SKM-1 (cell line): ENCODE results near the gene C1orf116.
"Not testable (repeated sequence)": the region's sequence is repeated elsewhere in the genome, so short reads cannot be mapped to it uniquely, and the experiment has no call there.

Source experiments
- DNase-seq: peaks from one replicate; lab custom pipeline; 2025; ENCODE audit not compliant: unreplicated experiment; lab: John Stamatoyannopoulos, UW

The C1orf116 gene

DNA sequence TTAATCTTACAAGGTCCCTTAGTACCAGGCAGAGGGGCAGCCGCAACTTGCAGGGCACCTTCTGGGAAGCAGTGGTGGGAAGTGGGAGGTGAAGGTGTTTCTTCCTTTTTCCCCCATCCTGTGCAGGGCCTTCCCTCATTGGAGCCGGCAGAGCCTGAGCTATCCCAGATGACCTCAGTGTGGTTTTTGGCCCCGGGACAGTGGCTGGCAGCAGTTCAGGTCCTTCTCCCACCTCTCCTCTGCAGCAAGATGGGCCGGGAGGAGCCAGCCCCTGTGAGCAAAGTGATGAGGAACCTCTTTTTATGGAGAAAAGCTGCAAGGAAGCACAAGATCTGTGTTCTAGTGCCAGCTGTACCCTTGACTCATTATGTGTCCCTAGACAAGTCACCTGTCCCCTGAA lies 27.3 kb upstream of the C1orf116 start:
- DNase-seq = no peak

- DNase-seq = peak; percentile 12
Measured at GRCh38 chr1:207058878-207059867, 26.6 kb upstream of the C1orf116 start.

DNA sequence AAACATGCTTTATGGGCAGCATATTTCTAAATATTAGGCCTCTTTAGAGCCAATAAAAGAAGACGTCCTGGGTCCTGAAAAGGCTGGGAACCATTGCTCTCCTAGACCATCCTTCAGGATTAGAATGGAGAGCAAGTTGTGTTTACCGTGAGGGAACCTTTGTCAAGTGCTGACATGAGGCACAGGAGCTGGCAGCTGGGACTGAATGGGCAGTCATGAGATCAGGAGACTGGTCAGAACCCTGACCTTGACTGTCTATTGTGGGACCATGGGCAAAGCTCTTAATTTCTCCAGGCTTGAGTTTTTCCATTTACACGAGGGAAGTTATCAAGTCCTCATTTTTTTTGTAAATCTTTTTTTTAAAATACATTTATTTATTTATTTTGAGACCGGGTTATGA lies 25.7 kb upstream of the C1orf116 start:
- no peak for DNase-seq

- DNase-seq = no peak
Measured at GRCh38 chr1:207056673-207057072, 24.1 kb upstream of the C1orf116 start.

- no peak for DNase-seq
Measured at GRCh38 chr1:207055386-207056001, 22.9 kb upstream of the C1orf116 start.

- DNase-seq = peak; percentile 40
Measured at GRCh38 chr1:207054491-207054890, 21.9 kb upstream of the C1orf116 start.

DNA sequence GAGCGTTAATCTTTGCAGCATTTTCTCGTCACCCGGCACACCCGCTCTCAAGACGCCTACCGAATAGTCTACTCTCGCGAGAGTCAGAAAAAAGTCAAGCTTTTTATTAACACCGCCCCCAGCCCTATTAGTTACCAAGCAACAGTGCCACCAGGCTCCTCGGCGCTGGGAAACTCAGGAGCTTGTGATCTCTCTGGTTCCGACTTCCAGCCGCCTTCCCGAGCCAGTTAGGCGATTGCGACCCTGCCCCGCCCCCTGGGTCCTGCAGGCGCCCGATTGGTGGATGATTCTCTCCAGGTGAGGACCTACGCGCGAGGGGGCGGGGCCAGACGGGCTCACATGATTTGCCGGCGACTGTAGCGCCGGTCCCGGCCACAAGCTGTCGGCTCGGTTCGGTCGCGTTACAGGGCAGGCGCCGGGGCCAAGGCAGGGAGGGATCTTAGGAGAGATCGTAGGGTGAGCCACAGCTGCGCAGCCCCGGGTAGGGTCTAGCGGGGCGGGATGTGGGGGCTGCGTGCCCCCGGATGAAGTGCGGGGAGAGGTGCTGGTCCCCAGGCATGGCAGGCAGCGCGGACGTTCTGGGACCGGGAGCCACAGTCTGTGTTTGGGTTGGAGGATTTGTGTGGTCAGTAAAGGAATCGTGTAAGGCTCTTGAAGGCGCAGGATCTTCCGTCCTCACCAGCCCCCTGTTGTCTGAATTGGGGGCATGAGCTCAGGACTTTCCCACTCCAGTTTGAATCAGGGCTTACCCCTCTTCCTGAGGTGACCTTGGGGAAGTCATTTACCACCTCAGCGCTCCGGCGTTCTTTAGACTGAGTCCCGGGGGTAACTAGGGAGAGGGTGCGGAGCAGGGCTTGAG lies 20.6 kb upstream of the C1orf116 start, which contains the start of gene PFKFB2:
TSS of gene PFKFB2 (plus strand) at position 365 of the 859 bp plus-strand sequence. CDS start 1,443 bp downstream, outside the sequence.
- DNase-seq = peak; percentile 95

DNA sequence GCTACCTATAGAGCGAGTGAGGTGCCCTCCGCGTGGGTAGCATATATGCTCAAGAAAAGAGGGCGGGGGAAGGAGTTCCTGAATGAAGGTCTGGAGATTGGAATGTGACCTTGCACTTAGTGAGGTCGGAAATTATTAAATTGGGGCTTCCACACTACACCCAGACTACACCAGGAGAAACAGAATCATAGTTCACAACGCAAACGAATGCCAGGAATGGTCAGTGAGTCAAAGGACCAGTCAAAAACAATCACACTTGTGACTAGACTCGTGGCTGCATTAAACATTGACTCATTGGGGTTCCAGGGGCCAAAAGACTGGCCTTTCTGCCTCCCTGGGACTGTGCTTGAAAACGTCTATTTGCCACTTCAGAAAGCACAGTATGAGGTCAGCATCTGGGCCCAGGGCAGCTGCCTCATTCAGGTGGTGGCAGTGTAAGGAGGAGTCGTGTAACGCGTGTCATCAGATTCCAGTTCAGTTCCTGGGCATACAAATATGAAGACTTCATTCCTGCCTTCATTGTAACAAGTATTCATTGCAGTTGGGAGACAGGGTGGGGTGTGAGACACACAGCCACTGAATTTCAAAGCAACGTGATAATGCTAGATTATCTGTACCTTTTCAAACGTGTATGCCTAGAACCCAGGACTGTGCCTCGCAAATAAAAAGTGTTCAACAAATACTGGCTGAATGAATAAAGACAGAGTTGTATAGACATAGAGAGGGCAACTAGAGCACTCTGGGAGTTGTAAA lies 18.8 kb upstream of the C1orf116 start, which contains the start of gene YOD1:
TSS of gene YOD1 (minus strand) at position 18 of the 753 bp plus-strand sequence. CDS start 178 bp downstream, outside the sequence.
- DNase-seq = no peak

- peak; percentile 81 for DNase-seq
Measured at GRCh38 chr1:207050480-207051190, 18.1 kb upstream of the C1orf116 start.

DNA sequence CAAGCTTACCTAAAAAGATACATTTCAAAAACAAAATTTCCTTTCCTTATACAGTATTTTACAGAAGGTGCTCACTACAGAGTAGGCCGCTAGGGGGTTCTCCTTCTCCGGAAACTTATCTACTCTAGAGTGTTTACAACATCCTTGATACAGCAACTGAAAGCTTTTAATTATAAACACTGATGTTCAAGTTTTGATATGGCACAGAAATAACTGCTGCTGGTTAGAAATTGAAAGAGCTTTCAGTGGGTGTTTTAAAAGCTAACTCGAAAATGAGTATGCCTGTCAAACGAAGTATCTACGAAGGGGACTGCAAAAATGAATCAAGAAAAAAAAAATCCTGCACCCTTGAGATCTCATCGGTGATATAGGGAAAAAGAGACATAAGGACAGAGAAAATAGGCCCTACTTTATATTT lies 17.4 kb upstream of the C1orf116 start:
- DNase-seq = peak; percentile 87

DNA sequence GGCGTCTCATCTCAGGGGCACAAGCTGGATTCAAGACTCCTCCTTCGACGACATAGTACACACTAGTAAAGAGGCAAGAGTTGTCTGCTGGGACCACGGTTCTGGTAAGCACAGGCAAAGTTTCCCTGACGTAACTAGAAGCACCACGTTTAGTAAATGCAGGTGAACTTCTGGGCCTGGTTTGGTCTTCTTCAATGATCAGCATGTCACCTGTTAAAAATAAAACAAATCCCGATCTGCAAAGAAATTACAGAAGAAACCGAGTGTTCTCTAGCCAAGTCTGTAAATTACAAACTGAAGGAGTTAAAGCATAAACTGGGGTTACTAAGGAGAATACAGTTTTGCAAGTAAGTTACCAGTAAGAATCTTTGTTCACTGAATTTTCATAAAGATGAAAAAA lies 17.0 kb upstream of the C1orf116 start:
- no peak for DNase-seq

DNA sequence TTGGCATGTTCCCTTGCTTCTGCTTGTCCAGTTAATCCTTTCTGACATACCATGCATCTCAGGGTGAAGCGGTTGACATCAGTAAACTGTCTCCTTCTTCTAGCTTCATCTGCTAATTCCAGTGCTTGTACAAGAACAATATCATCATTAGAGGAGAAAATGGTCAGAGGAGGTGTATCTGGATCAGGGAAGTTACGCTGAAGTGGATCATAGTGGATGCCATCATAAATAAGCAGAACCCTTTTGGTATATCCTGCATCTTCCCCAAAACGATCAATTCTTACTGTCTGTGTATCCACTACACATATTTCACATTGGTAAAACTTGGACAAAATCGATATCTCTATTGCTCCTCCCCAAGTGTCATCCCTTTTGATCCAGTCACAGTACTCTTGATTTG lies 16.5 kb upstream of the C1orf116 start:
- DNase-seq = no peak

GRCh38 chr1:207048041-207048440 lies 15.5 kb upstream of the C1orf116 start:
- DNase-seq = no peak

- no peak for DNase-seq
Measured at GRCh38 chr1:207047505-207047904, 14.9 kb upstream of the C1orf116 start.

DNA sequence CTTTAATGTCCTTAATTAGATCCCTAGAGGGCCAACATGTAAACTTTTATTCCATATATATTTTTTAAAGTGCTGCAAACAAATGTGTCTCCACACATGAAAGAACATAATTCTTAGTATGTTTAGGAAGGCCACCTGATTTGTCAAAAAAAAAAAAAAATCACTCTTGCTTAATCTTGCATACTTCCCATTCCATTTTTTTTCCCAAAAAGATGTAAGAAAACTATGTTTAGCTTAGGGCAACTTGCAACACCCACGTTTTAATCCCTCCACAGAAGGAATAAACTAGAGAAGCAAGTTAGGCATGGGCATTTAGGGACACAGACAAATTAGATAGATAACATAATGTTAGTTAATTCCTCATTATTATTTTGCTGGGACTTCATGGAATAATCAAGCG lies 12.9 kb upstream of the C1orf116 start:
- no peak for DNase-seq

DNA sequence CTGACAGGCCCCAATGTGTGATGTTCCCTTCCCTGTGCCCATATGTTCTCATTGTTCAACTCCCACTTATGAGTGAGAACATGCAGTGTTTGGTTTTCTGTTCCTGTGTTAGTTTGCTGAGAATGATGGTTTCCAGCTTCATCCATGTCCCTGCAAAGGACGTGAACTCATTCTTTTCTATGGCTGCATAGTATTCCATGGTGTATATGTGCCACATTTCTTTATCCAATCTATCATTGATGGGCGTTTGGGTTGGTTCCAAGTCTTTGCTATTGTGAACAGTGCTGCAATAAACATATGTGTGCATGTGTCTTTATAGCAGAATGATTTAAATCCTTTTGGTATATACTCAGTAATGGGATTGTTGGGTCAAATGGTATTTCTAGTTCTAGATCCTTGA lies 8.8 kb upstream of the C1orf116 start:
- not testable (repeated sequence) for DNase-seq

- DNase-seq = no peak
Measured at GRCh38 chr1:207040181-207040533, 7.6 kb upstream of the C1orf116 start.

GRCh38 chr1:207039380-207040180 lies 7.0 kb upstream of the C1orf116 start:
- DNase-seq = no peak

DNA sequence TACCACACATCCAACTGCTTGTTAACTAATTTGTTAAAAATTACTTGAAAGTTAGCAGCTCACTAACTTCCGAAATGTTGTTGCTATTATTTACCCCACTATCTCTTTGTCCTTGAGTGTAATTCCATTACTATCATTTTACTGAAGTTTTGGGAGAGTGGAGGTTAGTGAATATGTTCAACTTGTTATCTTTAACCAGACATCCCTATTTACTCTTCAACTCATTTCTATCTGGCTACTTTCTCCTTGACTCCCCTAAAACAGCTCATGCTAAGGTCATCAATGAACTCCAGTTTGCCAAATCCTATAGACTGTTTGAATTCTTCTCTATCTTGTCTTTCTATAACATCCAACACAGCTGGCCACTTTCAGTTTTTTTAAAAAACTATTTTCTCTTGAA lies 4.3 kb upstream of the C1orf116 start:
- no peak for DNase-seq
